Subcutaneous adipose tissue (tissue), 4 donors: ENCODE data around the gene EPHA5. TPM values are rescaled to one million over a fixed set of nuclear protein-coding genes. Genes with fewer than 3 reads are reported as not detected.

Source experiments
- total RNA-seq, 4 donors: library from RNA; depleted of rRNA; stranded (reverse); fragments of >200 nt; gene quantifications; one replicate each; pipeline ENCODE4 v1.1.0, GENCODE V29; 2016
- TF ChIP-seq, protein P1 (sequence below): fragments of 450-650 bp; IDR thresholded peaks from one replicate; pipeline ENCODE4 v1.5.1; 2016; ENCODE audit warnings: low read depth, mild to moderate bottlenecking, control low read depth, antibody characterized with exemption, moderate library complexity

Gene EPHA5
- total RNA-seq, 4 donors from 2014 or later, result 0.44 TPM; not detected in 3

DNA sequence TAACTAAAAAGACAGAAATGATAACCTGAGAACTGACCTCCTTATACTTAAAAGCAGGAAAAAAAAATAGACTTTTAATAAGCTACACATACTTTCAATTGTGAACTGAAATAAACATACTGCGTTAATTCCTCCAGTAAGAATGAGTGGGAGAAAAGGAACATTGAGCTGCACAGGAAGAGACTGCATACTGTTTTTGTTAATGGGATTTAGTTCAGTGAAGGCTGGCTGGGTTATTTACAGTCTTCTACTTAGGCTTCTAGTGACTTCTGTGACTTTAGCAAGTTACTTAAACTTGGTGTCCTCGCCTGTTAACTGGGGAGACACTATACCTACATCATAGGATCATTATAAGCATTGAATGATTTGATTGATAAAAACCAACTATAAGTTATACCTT lies 213.3 kb downstream of the EPHA5 start:
- TF ChIP-seq, protein P1, sequence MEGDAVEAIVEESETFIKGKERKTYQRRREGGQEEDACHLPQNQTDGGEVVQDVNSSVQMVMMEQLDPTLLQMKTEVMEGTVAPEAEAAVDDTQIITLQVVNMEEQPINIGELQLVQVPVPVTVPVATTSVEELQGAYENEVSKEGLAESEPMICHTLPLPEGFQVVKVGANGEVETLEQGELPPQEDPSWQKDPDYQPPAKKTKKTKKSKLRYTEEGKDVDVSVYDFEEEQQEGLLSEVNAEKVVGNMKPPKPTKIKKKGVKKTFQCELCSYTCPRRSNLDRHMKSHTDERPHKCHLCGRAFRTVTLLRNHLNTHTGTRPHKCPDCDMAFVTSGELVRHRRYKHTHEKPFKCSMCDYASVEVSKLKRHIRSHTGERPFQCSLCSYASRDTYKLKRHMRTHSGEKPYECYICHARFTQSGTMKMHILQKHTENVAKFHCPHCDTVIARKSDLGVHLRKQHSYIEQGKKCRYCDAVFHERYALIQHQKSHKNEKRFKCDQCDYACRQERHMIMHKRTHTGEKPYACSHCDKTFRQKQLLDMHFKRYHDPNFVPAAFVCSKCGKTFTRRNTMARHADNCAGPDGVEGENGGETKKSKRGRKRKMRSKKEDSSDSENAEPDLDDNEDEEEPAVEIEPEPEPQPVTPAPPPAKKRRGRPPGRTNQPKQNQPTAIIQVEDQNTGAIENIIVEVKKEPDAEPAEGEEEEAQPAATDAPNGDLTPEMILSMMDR, result no peak

DNA sequence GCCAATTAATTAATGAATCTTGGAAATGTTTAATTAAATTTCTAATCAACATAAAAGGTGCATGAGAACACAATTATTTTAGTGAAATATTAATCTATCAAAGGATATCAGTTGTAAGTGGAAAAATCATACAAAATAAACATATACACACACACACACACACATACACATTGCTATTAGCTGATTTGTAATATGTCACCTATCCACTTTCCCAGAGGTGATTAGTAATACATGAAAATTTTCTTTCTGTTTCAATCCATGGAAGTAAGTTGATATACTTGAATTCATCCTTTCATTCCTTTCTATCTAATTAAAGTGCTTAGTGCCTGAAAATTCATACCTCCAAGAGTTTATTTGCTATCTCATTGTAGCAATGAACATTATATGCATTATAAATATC lies 213.7 kb downstream of the EPHA5 start:
- TF ChIP-seq, protein P1, result no peak

DNA sequence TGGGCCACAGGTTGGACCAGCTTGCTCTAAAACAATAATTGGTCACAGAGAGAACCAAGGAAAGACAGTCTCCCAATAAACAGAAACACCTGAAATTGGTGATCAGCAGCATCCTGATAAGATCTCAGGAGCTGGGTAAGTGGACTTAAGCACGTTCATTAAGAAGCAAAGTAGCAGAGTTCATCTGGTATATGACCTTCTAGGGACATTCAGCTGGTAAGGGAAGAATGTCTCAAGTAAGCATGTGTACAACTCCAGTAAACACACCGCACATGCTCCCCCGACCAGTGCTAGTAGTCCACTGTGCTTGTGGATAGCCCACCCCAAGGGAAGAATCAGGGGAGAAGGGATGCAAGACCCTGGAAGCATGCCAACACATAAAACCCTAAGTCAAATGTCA lies 216.9 kb downstream of the EPHA5 start:
- TF ChIP-seq, protein P1, result no peak

DNA sequence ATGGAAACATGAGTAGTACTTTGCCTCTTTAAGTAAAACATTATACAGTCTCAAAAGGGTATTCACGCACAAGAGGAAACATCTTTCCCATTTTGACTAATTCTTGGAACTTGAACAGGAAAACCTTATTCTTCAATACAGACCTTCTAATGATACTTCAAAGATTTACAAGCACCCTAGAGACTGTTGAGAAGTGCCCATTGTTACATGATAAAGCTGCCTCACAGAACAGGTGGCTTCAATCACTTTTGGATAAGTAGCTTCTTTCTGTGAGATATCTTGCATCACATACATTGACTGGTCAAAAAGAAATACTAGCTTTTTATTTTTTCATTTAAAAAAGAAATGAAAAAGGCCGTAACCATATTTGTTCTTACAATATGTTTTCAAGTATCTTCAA lies 219.4 kb downstream of the EPHA5 start:
- TF ChIP-seq, protein P1, result no peak

DNA sequence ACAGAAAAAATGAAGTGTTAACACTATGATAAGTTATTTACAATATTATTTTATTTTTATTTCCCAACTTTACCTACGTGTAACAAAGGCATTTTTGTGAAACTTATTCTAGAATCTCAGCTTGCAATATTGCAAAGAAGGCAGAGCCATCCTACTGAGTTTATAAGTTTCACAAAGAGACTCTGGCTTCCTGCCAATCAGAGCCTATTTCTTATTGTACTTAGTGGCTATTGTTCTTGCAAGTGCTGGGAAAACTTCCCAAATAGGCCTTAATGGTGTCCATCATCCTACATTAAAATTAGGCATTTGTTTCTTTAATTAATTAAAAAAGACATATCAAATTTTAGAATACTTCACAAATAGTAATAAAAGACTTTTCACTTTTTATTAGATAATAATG lies 233.2 kb downstream of the EPHA5 start:
- TF ChIP-seq, protein P1, result no peak

DNA sequence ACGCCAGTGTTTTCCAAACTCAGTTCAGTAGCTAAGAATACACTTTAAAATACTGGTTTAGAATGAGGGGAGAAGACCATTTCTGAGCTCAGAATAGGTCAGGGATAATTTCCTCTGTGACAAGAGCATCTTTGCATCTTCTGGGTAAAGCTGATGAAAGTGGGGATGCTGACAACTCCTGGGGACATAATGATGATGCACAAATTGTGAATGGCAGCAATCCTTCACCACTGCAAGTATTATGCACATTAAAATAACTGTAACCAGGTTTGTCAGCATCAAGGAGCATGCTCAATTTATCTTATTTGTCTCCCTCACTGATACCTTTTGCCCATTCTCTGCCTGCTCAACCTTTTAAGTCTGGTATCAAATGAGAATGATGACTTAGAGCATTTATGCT lies 248.2 kb downstream of the EPHA5 start:
- TF ChIP-seq, protein P1, result no peak

DNA sequence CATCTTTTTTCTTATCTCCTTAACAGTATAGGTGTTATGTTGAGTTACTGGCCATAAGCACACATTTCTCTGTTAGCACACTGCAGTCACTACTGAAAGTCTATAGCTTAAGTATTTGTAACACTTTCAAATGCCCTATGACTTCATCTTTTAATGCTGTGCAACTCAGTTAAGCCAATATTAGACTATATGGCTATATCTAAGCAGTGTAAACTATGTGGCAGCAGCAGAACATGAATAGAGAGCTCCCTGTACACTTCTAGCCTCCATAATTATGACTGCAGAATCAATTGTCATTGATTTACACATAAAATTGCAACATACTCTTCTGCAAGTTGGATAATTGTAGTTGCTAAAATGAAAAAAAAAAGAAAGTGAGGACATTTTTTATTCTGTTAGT lies 250.3 kb downstream of the EPHA5 start:
- TF ChIP-seq, protein P1, result no peak

DNA sequence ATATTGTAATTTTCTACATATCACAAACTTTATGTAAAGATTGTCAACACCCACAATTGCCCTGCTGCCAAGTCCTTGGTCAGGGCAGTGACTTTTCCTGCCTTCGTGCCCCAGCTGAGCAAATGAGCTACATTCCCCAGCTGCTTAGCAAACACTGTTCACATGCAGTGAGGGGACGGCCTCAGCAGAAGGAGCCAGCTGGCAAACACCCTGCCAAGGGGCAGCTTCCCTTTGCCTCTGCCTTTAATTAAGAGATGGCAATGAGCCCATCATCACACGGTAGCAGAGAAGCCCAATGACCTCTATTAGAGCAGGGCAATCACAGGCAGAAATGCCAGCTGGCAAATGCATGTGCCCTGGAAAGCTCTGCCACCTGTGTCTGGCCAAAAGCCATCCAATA lies 253.4 kb downstream of the EPHA5 start:
- TF ChIP-seq, protein P1, result no peak
